ENCODE data around the gene SLC46A1.

- TF ChIP-seq CTCF (IDR thresholded peaks at IDR 0.05) (no peak), POLR2A (IDR thresholded peaks at IDR 0.05) (no peak)
Measured at GRCh38 chr17:28396635-28397239, 9.3 kb downstream of the SLC46A1 start.

Data from heart left ventricle (tissue), 13 donors.